Glutamatergic neuron (in vitro differentiated cells): ENCODE measurements around the gene C4orf50. TPM values are rescaled to one million over a fixed set of nuclear protein-coding genes. Genes with fewer than 3 reads are reported as not detected.

Source experiments
- DNase-seq: peaks from one replicate; pipeline ENCODE4 v3.0.0; 2022
- H3K27ac Mint-ChIP-seq: one replicate; pipeline ENCODE4 v1.8.0; 2020; ENCODE audit warnings: mild to moderate bottlenecking, mixed read lengths, inconsistent platforms; ENCODE audit not compliant: unreplicated experiment
- H3K27me3 Mint-ChIP-seq: one replicate; pipeline ENCODE4 v1.8.0; 2020; ENCODE audit warnings: mild to moderate bottlenecking, moderate library complexity, mixed read lengths, inconsistent platforms; ENCODE audit not compliant: unreplicated experiment
- H3K36me3 Mint-ChIP-seq: one replicate; pipeline ENCODE4 v1.8.0; 2020; ENCODE audit warnings: mild to moderate bottlenecking, mixed read lengths, inconsistent platforms; ENCODE audit not compliant: unreplicated experiment
- H3K4me1 Mint-ChIP-seq: one replicate; pipeline ENCODE4 v1.8.0; 2020; ENCODE audit warnings: mild to moderate bottlenecking, low read depth, mixed read lengths, inconsistent platforms; ENCODE audit not compliant: unreplicated experiment
- H3K4me3 Mint-ChIP-seq: one replicate; pipeline ENCODE4 v1.8.0; 2020; ENCODE audit warnings: mild to moderate bottlenecking, mixed read lengths, inconsistent platforms; ENCODE audit not compliant: unreplicated experiment
- H3K9me3 Mint-ChIP-seq: one replicate; pipeline ENCODE4 v1.8.0; 2020; ENCODE audit warnings: mild to moderate bottlenecking, moderate library complexity, mixed read lengths, inconsistent platforms; ENCODE audit not compliant: unreplicated experiment
- CTCF ChIP-seq: fragments of 200-600 bp; sonication (generic); IDR thresholded peaks from one replicate; pipeline ENCODE4 v1.5.0; 2021; ENCODE audit not compliant: partially characterized antibody, unreplicated experiment
- total RNA-seq: library from RNA; stranded (reverse); fragmentation: NEBNext Ultra II Directional; extraction: Animal tissue kit (Norgen Biotek cat#: 25700); gene quantifications from one replicate; pipeline ENCODE4 v1.2.1, GENCODE V29; 2021; ENCODE audit not compliant: unreplicated experiment

C4orf50 gene
- total RNA-seq, 1 donor from 2014 or later: 0.56 TPM

- H3K36me3 Mint-ChIP-seq: peaks cover 6% of the 10 kb centered on the region
- H3K9me3 Mint-ChIP-seq: peaks cover 46% of the 10 kb centered on the region
- H3K4me3 Mint-ChIP-seq: peak overlapping the region; percentile 88
- H3K4me1 Mint-ChIP-seq: peaks cover 40% of the 10 kb centered on the region
- peaks cover 50% of the 10 kb centered on the region for H3K27me3 Mint-ChIP-seq
- peak; percentile 54 for TF ChIP-seq CTCF
- DNase-seq: peak; percentile 93
- peak overlapping the region; percentile 99 for H3K27ac Mint-ChIP-seq
Observed at GRCh38 chr4:5887361-5888221, 130.6 kb downstream of the C4orf50 start.

- Mint-ChIP-seq H3K27me3 (peaks cover 47% of the 10 kb centered on the region), H3K9me3 (peaks cover 43% of the 10 kb centered on the region), H3K27ac (peak overlapping the region; percentile 99), H3K36me3 (peaks cover 6% of the 10 kb centered on the region), H3K4me3 (peak overlapping the region; percentile 88), H3K4me1 (peaks cover 46% of the 10 kb centered on the region)
- TF ChIP-seq CTCF: no peak
- DNase-seq: no peak
Observed at GRCh38 chr4:5887011-5887360, 131.2 kb downstream of the C4orf50 start.

GRCh38 chr4:5885733-5886132, 132.5 kb downstream of the C4orf50 start:
- no peak for TF ChIP-seq CTCF
- Mint-ChIP-seq H3K27me3 (peaks cover 37% of the 10 kb centered on the region), H3K27ac (peak overlapping the region; percentile 93), H3K4me3 (peak overlapping the region; percentile 88), H3K36me3 (peaks cover 6% of the 10 kb centered on the region), H3K4me1 (peaks cover 57% of the 10 kb centered on the region), H3K9me3 (peaks cover 39% of the 10 kb centered on the region)
- DNase-seq: no peak

GRCh38 chr4:5884796-5885195, 133.4 kb downstream of the C4orf50 start:
- Mint-ChIP-seq H3K4me3 (peak overlapping the region; percentile 88), H3K4me1 (peaks cover 65% of the 10 kb centered on the region), H3K27me3 (peaks cover 32% of the 10 kb centered on the region), H3K27ac (peak overlapping the region; percentile 93), H3K9me3 (peaks cover 37% of the 10 kb centered on the region), H3K36me3 (peaks cover 6% of the 10 kb centered on the region)
- no peak for DNase-seq
- TF ChIP-seq CTCF: no peak

GRCh38 chr4:5883916-5884315, 134.3 kb downstream of the C4orf50 start:
- TF ChIP-seq CTCF: no peak
- no peak for DNase-seq
- peak overlapping the region; percentile 93 for H3K27ac Mint-ChIP-seq
- H3K36me3 Mint-ChIP-seq: peaks cover 6% of the 10 kb centered on the region
- H3K27me3 Mint-ChIP-seq: peaks cover 29% of the 10 kb centered on the region
- peaks cover 70% of the 10 kb centered on the region for H3K4me1 Mint-ChIP-seq
- H3K4me3 Mint-ChIP-seq: peak overlapping the region; percentile 88
- H3K9me3 Mint-ChIP-seq: peaks cover 33% of the 10 kb centered on the region
